Endothelial cell of umbilical vein (primary cell): ENCODE measurements around the gene NXT1. TPM values are rescaled to one million over a fixed set of nuclear protein-coding genes. Genes with fewer than 3 reads are reported as not detected.

Experiments
- BruUV-seq: library from RNA; stranded (reverse); fragments of 400-500 nt; replicated peaks from 2 replicates; lab custom pipeline; 2021; lab: Mats Ljungman, UMichigan
- CTCF ChIA-PET: fragments of 300-600, 350-600 bp; sonication (Branson Sonifier 250); formaldehyde crosslinking; loops from one replicate; lab custom pipeline; 2021; ENCODE audit warnings: antibody characterized with exemption, inconsistent platforms; lab: Charles Lee
- POLR2A ChIA-PET: fragments of 300-600, 350-600 bp; sonication (Branson Sonifier 250); formaldehyde crosslinking; loops from one replicate; lab custom pipeline; 2021; ENCODE audit warnings: antibody characterized with exemption, inconsistent platforms; lab: Charles Lee
- DNase-seq: peaks from one replicate; pipeline ENCODE4 v3.0.0-alpha.2; 2011; ENCODE audit warnings: low read depth, low spot score
- FAIRE-seq: peaks from 2 replicates; lab custom pipeline; 2011; peaks lifted over from hg19 to GRCh38; lab: Jason Lieb, UNC
- H2AFZ ChIP-seq: 2 replicates; pipeline ENCODE4 v1.6.0; 2012; ENCODE audit warnings: low read depth, low read length, control low read depth, inconsistent platforms
- H3K27ac ChIP-seq: 2 replicates; pipeline ENCODE4 v1.5.1; 2011; ENCODE audit warnings: low read depth, mild to moderate bottlenecking, control low read depth, low read length, moderate library complexity; ENCODE audit not compliant: insufficient read depth
- H3K27me3 ChIP-seq, 2 experiments: 2 replicates each; pipeline versions ENCODE4 v1.6.0 to v1.6.1; 2011; ENCODE audit warnings: low read length in 2 of 2, mixed read lengths in 1 of 2; ENCODE audit not compliant: control insufficient read depth in 2 of 2, insufficient read depth in 2 of 2
- H3K36me3 ChIP-seq, 2 experiments: 2 replicates in 1 of 2; 3 replicates in 1 of 2; pipeline ENCODE4 v1.5.1; 2011; ENCODE audit warnings: low read length in 2 of 2, mild to moderate bottlenecking in 1 of 2, moderate library complexity in 1 of 2; ENCODE audit not compliant: control insufficient read depth in 2 of 2, insufficient read depth in 2 of 2; ENCODE audit errors: extremely low read depth in 1 of 2
- H3K4me1 ChIP-seq: 3 replicates; pipeline ENCODE4 v1.5.1; 2011; ENCODE audit warnings: mild to moderate bottlenecking, low read length; ENCODE audit not compliant: control insufficient read depth, insufficient read depth; ENCODE audit errors: extremely low read depth
- H3K4me2 ChIP-seq: 2 replicates; pipeline ENCODE4 v1.6.1; 2011; ENCODE audit warnings: low read length, control low read depth, mixed read lengths; ENCODE audit not compliant: insufficient read depth
- H3K4me3 ChIP-seq, 3 experiments: fragments of 200-600 bp in 1 of 3; sonication (generic), shearing (Covaris generic) in 1 of 3; replicated peaks in 1 of 3; 2 replicates each; pipeline ENCODE4 v1.5.1; 2011 to 2016; ENCODE audit warnings: control low read depth in 3 of 3, low read length in 3 of 3, mild to moderate bottlenecking in 2 of 3, inconsistent platforms in 1 of 3, low read depth in 1 of 3, moderate library complexity in 1 of 3; ENCODE audit not compliant: insufficient read depth in 1 of 3
- H3K79me2 ChIP-seq: 2 replicates; pipeline ENCODE4 v1.6.0; 2012; ENCODE audit warnings: low read length, inconsistent platforms; ENCODE audit not compliant: control insufficient read depth, insufficient read depth
- H3K9ac ChIP-seq: replicated peaks from 2 replicates; pipeline ENCODE3; 2011; ENCODE audit warnings: low read length, control low read depth; ENCODE audit not compliant: insufficient read depth; ENCODE audit errors: extremely low read depth
- H3K9me1 ChIP-seq: replicated peaks from 3 replicates; pipeline ENCODE4 v1.6.0; 2011; ENCODE audit warnings: mild to moderate bottlenecking, low read length; ENCODE audit not compliant: control insufficient read depth, insufficient read depth; ENCODE audit errors: extremely low read depth
- H3K9me3 ChIP-seq: replicated peaks from 2 replicates; pipeline ENCODE4 v1.5.1; 2012; ENCODE audit warnings: low read length, inconsistent platforms; ENCODE audit not compliant: control insufficient read depth, insufficient read depth
- H4K20me1 ChIP-seq: replicated peaks from 2 replicates; pipeline ENCODE3; 2011; ENCODE audit warnings: mild to moderate bottlenecking, low read length; ENCODE audit not compliant: control insufficient read depth, insufficient read depth; ENCODE audit errors: extremely low read depth
- EZH2 ChIP-seq: IDR thresholded peaks from 2 replicates; pipeline ENCODE4 v1.6.1; 2012; ENCODE audit warnings: borderline replicate concordance, low read depth, mild to moderate bottlenecking, moderate library complexity, low read length, inconsistent platforms; ENCODE audit not compliant: severe bottlenecking
- FOS ChIP-seq: IDR thresholded peaks from 2 replicates; pipeline ENCODE4 v1.6.1; 2011; ENCODE audit warnings: mild to moderate bottlenecking, low read length, moderate library complexity, borderline replicate concordance; ENCODE audit not compliant: insufficient read depth
- GATA2 ChIP-seq: IDR thresholded peaks from 2 replicates; pipeline ENCODE4 v1.7.0; 2011; ENCODE audit warnings: low read depth, mild to moderate bottlenecking, moderate library complexity, mixed read lengths, low read length; ENCODE audit not compliant: insufficient read length, insufficient read depth
- JUN ChIP-seq: IDR thresholded peaks from 2 replicates; pipeline ENCODE4 v1.6.1; 2011; ENCODE audit warnings: borderline replicate concordance, low read depth; ENCODE audit not compliant: insufficient read length, insufficient read depth
- MYC ChIP-seq: IDR thresholded peaks from one replicate; pipeline ENCODE4 v1.6.1; 2011; ENCODE audit warnings: mild to moderate bottlenecking, low read depth, low read length
- POLR2A ChIP-seq: IDR thresholded peaks from 2 replicates; pipeline ENCODE4 v1.6.1; 2012; ENCODE audit warnings: low read depth, mild to moderate bottlenecking, control low read depth, low read length
- POLR2AphosphoS5 ChIP-seq: IDR thresholded peaks from 2 replicates; pipeline ENCODE4 v1.6.1; 2012; ENCODE audit warnings: low read depth, mild to moderate bottlenecking, control low read depth, low read length, moderate library complexity; ENCODE audit not compliant: insufficient read depth
- dilution Hi-C: fragments of 300-500 bp; cut with MboI; formaldehyde crosslinking; loops from one replicate; pipeline ENCODE4 v1.15.0; 2019; ENCODE audit warnings: low sequenced_read_pairs; ENCODE audit not compliant: extremely low pct_ligation_motif_present
- intact Hi-C: fragments of 100-400 bp; cut with micrococcal nuclease; formaldehyde crosslinking; loops from one replicate; pipeline ENCODE4 v1.10.0; 2022
- polyA plus RNA-seq, 4 experiments: library from polyadenylated mRNA; depleted of rRNA in 3 of 4; stranded (reverse) in 3 of 4; unstranded in 1 of 4; fragments of >200 nt; gene quantifications; 2 replicates each; pipeline versions ENCODE4 v1.2.1 to v1.2.3, GENCODE V29; 2011 to 2012; ENCODE audit warnings: missing spikeins in 1 of 4
- total RNA-seq: library from RNA; stranded (reverse); gene quantifications from 2 replicates; pipeline ENCODE4 v1.2.3, GENCODE V29; 2021
- TF ChIP-seq, protein P1 (sequence below), 2 donors: IDR thresholded peaks; 1 replicate in 1 of 2; 2 replicates in 1 of 2; pipeline ENCODE4 v1.5.1; 2011; ENCODE audit warnings: low read length in 2 of 2, mild to moderate bottlenecking in 2 of 2, moderate library complexity in 2 of 2, control low read depth in 1 of 2, inconsistent platforms in 1 of 2, low read depth in 1 of 2; ENCODE audit not compliant: insufficient read depth in 1 of 2; ENCODE audit errors: extremely low read depth in 1 of 2
- TF ChIP-seq, protein P2 (sequence below): IDR thresholded peaks from 2 replicates; pipeline ENCODE4 v1.6.1; 2011; ENCODE audit not compliant: insufficient read depth, insufficient read length

The NXT1 gene
- total and polyA plus RNA-seq, 2 donors (not counting 3 experiments of a cell fraction or from before 2014, with no cell fraction given): 27.1 to 39.2 TPM

DNA sequence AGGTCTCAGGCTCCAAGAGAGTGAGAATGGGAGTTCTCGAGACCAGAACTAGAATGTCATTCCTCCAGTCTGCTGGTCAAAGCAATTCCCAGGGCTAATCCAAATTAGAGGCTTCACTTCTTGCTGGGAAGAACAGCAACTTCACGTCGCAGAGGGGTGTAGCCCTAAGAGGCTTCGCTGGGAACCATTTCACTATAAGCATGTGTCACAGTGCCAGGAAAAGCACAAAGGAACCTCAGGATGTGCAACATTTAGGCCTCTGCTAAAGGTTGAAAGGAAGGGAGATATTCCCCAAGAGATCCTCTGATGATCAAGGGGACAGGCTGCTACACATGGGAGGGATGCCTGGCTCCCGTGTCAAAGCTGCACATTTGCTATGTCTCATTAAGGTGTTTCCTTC lies 35.9 kb upstream of the NXT1 start:
- H3K9ac ChIP-seq: no peak overlapping the region
- CTCF ChIA-PET: interaction anchor here (1.1 kb wide), 1 partner anchor 17 kb away, joined by 3 read pairs; no protein-coding TSS in a partner anchor
- POLR2A ChIA-PET: no interaction called here
- no peak overlapping the region for H3K4me3 ChIP-seq
- BruUV-seq: no TSS peak
- H3K79me2 ChIP-seq: no peaks in the 10 kb centered on the region
- no peaks in the 10 kb centered on the region for H3K9me1 ChIP-seq
- DNase-seq: no peak
- H3K36me3 ChIP-seq: no peaks in the 10 kb centered on the region
- no peaks in the 10 kb centered on the region for H4K20me1 ChIP-seq
- TF ChIP-seq JUN: no peak
- TF ChIP-seq GATA2: no peak
- dilution Hi-C loops (no loop called here), intact Hi-C loops (no loop called here)
- H2AFZ ChIP-seq: no peak overlapping the region
- peaks cover 10% of the 10 kb centered on the region for H3K4me1 ChIP-seq
- H3K27ac ChIP-seq: no peak overlapping the region
- FAIRE-seq: no peak
- no peaks in the 10 kb centered on the region for H3K27me3 ChIP-seq
- H3K4me2 ChIP-seq: no peak overlapping the region
- no peaks in the 10 kb centered on the region for H3K9me3 ChIP-seq

DNA sequence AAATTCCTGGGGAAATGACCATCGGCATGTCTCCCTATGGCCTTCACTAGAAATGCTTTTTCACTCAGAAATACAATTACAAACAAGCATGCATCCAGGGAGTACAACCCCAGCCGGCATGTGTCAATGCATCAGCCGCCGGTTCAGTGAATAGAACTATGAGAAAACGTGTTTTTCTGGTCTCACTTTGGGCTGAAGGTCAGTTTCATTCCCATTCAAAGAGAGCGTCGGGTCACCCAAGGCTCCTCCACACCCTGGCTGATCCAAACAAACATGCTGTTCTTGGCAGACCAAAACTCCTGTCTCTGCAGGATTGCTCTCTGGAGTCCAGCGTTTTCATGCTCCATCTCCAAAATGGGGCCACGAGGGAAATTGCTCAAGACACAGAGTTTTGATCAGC lies 35.5 kb upstream of the NXT1 start:
- Histone ChIP-seq H3K9me3 (no peaks in the 10 kb centered on the region), H3K27me3 (no peaks in the 10 kb centered on the region), H3K9ac (no peak overlapping the region), H3K4me3 (no peak overlapping the region), H3K27ac (no peak overlapping the region), H4K20me1 (no peaks in the 10 kb centered on the region), H3K9me1 (no peaks in the 10 kb centered on the region), H3K4me1 (peaks cover 10% of the 10 kb centered on the region), H3K36me3 (no peaks in the 10 kb centered on the region), H3K4me2 (no peak overlapping the region), H2AFZ (no peak overlapping the region), H3K79me2 (no peaks in the 10 kb centered on the region)
- no peak for FAIRE-seq
- no TSS peak for BruUV-seq
- CTCF ChIA-PET: interaction anchor here (1.1 to 1.5 kb wide), 2 partner anchors 17 to 24 kb away, joined by 3 read pairs; no protein-coding TSS in a partner anchor
- no peak for DNase-seq
- TF ChIP-seq EZH2: no peak
- TF ChIP-seq FOS: no peak
- no peak for TF ChIP-seq POLR2A
- TF ChIP-seq POLR2AphosphoS5: no peak
- no peak for TF ChIP-seq MYC
- TF ChIP-seq, protein P1, sequence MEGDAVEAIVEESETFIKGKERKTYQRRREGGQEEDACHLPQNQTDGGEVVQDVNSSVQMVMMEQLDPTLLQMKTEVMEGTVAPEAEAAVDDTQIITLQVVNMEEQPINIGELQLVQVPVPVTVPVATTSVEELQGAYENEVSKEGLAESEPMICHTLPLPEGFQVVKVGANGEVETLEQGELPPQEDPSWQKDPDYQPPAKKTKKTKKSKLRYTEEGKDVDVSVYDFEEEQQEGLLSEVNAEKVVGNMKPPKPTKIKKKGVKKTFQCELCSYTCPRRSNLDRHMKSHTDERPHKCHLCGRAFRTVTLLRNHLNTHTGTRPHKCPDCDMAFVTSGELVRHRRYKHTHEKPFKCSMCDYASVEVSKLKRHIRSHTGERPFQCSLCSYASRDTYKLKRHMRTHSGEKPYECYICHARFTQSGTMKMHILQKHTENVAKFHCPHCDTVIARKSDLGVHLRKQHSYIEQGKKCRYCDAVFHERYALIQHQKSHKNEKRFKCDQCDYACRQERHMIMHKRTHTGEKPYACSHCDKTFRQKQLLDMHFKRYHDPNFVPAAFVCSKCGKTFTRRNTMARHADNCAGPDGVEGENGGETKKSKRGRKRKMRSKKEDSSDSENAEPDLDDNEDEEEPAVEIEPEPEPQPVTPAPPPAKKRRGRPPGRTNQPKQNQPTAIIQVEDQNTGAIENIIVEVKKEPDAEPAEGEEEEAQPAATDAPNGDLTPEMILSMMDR (IDR thresholded peaks at IDR 0.05; ENCODE audit: extremely low read depth in 1 of 2, insufficient read depth in 1 of 2, low read depth in 1 of 2, low read length in 2 of 2): no peak
- no peak for TF ChIP-seq JUN
- TF ChIP-seq GATA2: no peak
- TF ChIP-seq, protein P2, sequence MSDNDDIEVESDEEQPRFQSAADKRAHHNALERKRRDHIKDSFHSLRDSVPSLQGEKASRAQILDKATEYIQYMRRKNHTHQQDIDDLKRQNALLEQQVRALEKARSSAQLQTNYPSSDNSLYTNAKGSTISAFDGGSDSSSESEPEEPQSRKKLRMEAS: no peak
- dilution Hi-C loops (no loop called here), intact Hi-C loops (no loop called here)
- POLR2A ChIA-PET: no interaction called here
